Fibroblast of pulmonary artery (primary cell): ENCODE data around the gene DNAJC16.
"Not testable (repeated sequence)": the region's sequence is repeated elsewhere in the genome, so short reads cannot be mapped to it uniquely, and the experiment has no call there.

Experiments used
- DNase-seq: peaks from one replicate; pipeline ENCODE4 v3.0.0-alpha.2; 2010; ENCODE audit warnings: low read depth
- H3K4me3 ChIP-seq: replicated peaks from 2 replicates; pipeline ENCODE4 v1.5.1; 2011; ENCODE audit warnings: low read depth, mild to moderate bottlenecking, control low read depth, low read length, moderate library complexity
- CTCF ChIP-seq: IDR thresholded peaks from 2 replicates; pipeline ENCODE4 v1.5.1; 2011; ENCODE audit warnings: mild to moderate bottlenecking, control low read depth, low read length, inconsistent platforms; ENCODE audit errors: missing control alignments

DNAJC16 gene

GRCh38 chr1:15485636-15486035 lies 41.0 kb upstream of the DNAJC16 start:
- no peak for TF ChIP-seq CTCF
- no peak for DNase-seq
- H3K4me3 ChIP-seq = no peak overlapping the region

GRCh38 chr1:15486844-15487610 lies 39.6 kb upstream of the DNAJC16 start:
- H3K4me3 ChIP-seq, DNase-seq: not testable (repeated sequence)

- DNase-seq = no peak
- no peak overlapping the region for H3K4me3 ChIP-seq
- no peak for TF ChIP-seq CTCF
These were observed 38.3 kb upstream of the DNAJC16 start for GRCh38 chr1:15488371-15488770.

- TF ChIP-seq CTCF = no peak
- DNase-seq = no peak
- H3K4me3 ChIP-seq = no peak overlapping the region
These were observed 37.5 kb upstream of the DNAJC16 start for GRCh38 chr1:15489052-15489736.

- H3K4me3 ChIP-seq, DNase-seq: not testable (repeated sequence)
These were observed 35.6 kb upstream of the DNAJC16 start for GRCh38 chr1:15491010-15491409.

- no peak for DNase-seq
- H3K4me3 ChIP-seq = no peak overlapping the region
- no peak for TF ChIP-seq CTCF
These were observed 34.1 kb upstream of the DNAJC16 start for GRCh38 chr1:15492596-15492995.

- H3K4me3 ChIP-seq = no peak overlapping the region
- DNase-seq = no peak
- TF ChIP-seq CTCF = no peak
These were observed 32.7 kb upstream of the DNAJC16 start for GRCh38 chr1:15493869-15494390.
